Measurements from ENCODE around the gene ROBO1.

ROBO1 gene

DNA sequence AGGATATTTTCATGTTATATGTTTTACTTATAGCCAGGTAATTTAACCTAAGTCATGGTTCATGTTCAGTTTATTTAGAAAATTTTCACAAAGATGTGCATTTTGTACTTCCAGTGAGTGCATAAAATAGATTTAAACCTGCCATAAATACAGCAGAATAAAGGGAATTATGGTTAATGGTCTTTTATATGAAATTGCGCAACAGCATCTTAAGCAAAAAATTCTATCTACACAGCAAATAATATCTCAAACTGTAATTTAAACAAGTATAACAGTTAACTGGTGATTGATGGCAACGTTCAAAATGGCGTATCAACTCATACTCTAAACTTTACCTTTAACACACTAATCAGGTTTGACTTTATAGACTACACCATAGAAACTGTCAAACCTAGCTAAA lies 97.6 kb downstream of the ROBO1 start:
- no peak for DNase-seq (ENCODE audit: low read depth)

GRCh38 chr3:79664455-79664854 lies 103.3 kb downstream of the ROBO1 start:
- DNase-seq (ENCODE audit: low read depth) = no peak

DNA sequence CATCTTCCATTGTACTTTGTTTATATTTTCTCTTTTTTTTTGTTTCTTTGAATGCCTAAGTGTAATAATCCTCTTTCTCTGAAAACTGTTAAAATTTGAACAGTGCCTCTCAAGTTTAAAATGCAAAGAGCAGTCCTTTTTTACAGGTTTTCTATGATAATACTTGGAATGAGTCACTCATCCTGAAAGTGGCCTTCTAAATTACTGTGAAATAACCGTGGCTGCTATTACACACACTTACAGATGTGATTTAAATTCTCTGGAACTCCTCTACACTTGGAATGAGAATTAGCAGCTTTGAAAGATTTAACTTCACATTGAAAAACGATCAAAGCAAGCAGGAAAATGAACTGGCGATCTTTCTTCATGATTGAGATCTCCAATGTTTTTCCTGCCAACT lies 105.9 kb downstream of the ROBO1 start:
- DNase-seq (ENCODE audit: low read depth) = no peak

- DNase-seq (ENCODE audit: low read depth) = no peak
Measured at GRCh38 chr3:79657076-79657475, 110.7 kb downstream of the ROBO1 start.

GRCh38 chr3:79654019-79654418 lies 113.8 kb downstream of the ROBO1 start:
- DNase-seq (ENCODE audit: low read depth) = no peak

DNA sequence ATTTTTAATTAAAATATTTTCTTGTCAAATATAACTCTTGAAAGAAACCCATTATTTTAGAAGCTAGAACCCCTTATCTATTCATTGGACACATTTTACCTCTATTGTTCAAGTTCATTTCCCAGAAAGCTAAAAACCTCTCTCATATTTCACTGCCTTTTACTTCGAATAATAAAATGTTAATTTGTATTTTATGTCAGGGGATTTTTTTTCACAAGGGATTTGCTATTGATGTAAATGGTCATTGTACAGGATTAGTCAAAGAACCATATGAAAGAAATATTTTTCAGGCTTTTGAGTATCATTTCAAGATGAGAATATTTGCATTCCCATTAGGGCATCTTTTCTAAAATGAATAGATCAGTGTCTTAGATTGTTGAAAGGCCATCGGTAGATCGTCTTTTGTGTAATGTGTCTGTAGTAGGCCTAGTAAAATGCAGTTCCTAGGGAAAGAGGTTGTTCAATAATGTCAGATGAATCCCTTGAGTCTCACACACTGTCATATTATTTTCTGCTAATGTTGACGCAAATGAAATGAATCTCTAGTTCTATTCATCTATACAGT lies 114.5 kb downstream of the ROBO1 start:
- no peak for DNase-seq (ENCODE audit: low read depth)

- no peak for DNase-seq (ENCODE audit: low read depth)
Measured at GRCh38 chr3:79651536-79652065, 116.2 kb downstream of the ROBO1 start.

- DNase-seq (ENCODE audit: low read depth) = no peak
Measured at GRCh38 chr3:79639855-79640254, 127.9 kb downstream of the ROBO1 start.

DNA sequence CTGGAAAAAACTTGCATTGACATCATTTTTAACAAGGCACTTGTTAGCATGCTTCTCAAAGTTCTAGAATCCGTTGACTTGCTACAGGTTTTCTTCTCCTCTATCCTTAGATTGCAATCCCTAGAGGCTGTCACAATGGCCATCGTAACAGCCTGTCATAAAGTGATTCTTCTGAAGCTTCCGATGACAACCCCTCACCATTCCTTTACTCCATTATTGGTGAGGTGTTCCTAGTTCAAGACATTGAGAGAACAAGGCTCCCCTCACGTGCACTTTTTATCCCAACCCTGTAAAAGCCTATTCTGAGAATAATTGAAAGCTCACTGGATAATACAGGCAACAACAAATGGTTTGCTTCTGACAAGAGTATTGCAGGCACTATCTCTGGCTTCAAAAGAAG lies 131.4 kb downstream of the ROBO1 start:
- no peak for DNase-seq (ENCODE audit: low read depth)

- DNase-seq (ENCODE audit: low read depth) = no peak
Measured at GRCh38 chr3:79632842-79633241, 135.0 kb downstream of the ROBO1 start.

GRCh38 chr3:79618883-79619282 lies 148.9 kb downstream of the ROBO1 start:
- DNase-seq (ENCODE audit: low read depth) = no peak

- no peak for DNase-seq (ENCODE audit: low read depth)
Measured at GRCh38 chr3:79606414-79606813, 161.4 kb downstream of the ROBO1 start.

DNA sequence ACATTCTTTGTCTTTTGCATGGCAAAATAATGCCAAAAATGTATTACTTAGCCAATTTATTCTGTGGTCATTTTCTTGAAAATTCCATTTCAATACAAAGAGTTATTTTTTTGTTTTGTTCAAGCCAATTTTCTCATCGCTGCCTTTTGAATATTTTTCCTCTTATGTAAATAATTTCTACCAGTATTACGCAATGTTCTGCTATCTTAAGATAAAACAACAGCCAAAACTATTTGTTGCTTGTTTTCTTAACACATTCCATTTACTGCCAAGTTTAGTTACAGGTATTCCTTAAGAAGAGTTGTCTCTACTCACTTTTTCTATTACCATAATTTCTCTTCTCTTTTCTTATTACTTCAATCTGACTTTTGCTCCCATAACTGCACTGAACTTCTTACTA lies 163.1 kb downstream of the ROBO1 start:
- DNase-seq (ENCODE audit: low read depth) = no peak

- DNase-seq (ENCODE audit: low read depth) = no peak
Measured at GRCh38 chr3:79602385-79602784, 165.4 kb downstream of the ROBO1 start.

GRCh38 chr3:79598594-79598993 lies 169.2 kb downstream of the ROBO1 start:
- DNase-seq (ENCODE audit: low read depth) = no peak

GRCh38 chr3:79597709-79598108 lies 170.1 kb downstream of the ROBO1 start:
- DNase-seq (ENCODE audit: low read depth) = no peak

- DNase-seq (ENCODE audit: low read depth) = no peak
Measured at GRCh38 chr3:79587150-79587549, 180.6 kb downstream of the ROBO1 start.

- no peak for DNase-seq (ENCODE audit: low read depth)
Measured at GRCh38 chr3:79586232-79586631, 181.6 kb downstream of the ROBO1 start.

- DNase-seq (ENCODE audit: low read depth) = no peak
Measured at GRCh38 chr3:79572930-79573329, 194.9 kb downstream of the ROBO1 start.

GRCh38 chr3:79568938-79569337 lies 198.9 kb downstream of the ROBO1 start:
- no peak for DNase-seq (ENCODE audit: low read depth)

DNA sequence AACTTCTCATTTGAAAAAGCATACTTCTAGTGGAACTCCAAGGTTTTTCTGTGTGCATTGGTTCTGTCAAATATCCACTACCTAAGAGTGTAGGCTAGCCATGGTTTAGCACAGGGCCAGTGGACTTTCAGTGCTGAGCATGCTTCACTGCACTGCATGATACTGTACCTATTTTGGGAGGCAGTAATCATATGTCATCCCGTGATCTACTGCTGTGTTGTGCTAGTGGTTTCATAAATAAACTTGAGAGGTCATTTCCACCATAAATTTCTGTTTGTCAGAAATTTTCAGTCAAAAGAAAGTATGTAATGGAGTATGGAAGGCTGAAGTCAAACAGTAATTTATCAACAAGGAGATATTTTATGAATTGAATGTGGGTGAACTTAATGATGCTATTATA lies 203.6 kb downstream of the ROBO1 start:
- DNase-seq (ENCODE audit: low read depth) = no peak

- DNase-seq (ENCODE audit: low read depth) = no peak
Measured at GRCh38 chr3:79560698-79561097, 207.1 kb downstream of the ROBO1 start.

GRCh38 chr3:79558943-79559342 lies 208.9 kb downstream of the ROBO1 start:
- DNase-seq (ENCODE audit: low read depth) = no peak

- DNase-seq (ENCODE audit: low read depth) = no peak
Measured at GRCh38 chr3:79555655-79556054, 212.1 kb downstream of the ROBO1 start.

DNA sequence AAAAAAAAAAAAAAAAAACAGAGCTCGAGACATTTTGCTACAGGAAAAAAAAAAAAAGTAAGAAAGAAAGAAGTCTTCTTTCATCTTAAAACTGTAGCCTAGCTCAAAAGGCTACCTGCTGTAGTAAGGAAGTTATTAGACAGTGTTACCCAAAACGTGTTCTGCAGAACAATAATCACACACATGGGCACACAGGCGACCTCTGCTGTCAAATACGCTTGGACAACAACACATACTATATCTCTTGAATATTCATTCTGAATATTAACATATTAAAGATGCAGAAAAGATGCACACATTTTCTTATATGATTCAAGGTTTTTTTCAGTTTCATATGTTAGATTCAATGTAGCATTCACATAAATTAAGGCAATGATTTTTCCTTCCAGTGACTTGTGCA lies 215.8 kb downstream of the ROBO1 start:
- DNase-seq (ENCODE audit: low read depth) = no peak

Data from stimulated activated CD8-positive, alpha-beta memory T cell treated with anti-CD3 and anti-CD28 coated beads, Interleukin-4, amount 100 ng/mL, for 24 hours (primary cell).